ENCODE results near the gene GRIN2A. TPM values are rescaled to one million over a fixed set of nuclear protein-coding genes. Genes with fewer than 3 reads are reported as not detected.

GRIN2A gene
- total and polyA plus RNA-seq, 2 of the 8 experiments (the other 6 are each of a cell fraction or from before 2014, with no cell fraction given), result 0.18 to 1.8 TPM

DNA sequence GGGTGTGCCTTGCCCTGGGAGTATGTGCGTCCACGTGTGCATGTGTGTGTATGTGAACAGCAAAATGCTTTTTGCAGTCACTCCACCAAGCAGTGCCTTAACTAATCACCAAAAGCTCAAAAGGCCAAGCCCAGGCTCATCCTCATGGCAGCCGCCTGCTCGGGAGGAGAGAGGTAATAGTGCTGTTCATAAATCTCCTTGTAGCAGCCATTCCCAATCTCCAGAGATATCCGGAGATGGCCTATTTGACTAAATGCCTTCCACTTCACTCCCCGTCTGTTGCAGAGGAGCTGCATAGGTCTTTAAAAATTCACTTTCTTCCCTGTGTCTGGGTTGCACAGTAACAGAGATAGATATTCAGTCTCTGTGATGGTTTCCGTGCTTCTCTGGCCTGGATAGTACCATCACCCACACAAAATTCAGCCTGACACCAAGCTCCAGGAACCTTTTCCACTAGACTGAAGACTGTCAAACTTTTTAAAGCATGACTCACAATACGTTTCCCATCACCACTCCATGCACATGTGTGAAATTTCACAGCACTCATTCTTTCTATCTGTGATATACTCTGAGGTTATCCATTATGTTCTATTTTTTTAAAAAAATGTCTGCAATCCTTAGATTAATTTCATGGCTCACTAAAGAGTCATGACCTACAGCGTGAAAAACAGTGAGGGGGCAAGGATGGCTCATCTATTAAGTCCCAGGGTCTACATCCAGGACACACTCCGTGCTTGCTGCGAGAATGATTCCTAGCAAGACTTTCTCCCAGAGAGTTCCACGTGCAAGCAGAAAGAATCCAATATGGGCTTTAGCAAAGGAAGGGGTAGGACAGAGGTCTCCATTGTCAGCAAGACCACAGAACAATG lies 357.8 kb downstream of the GRIN2A start (continued):
- no peak for TF ChIP-seq POLR2AphosphoS5 (IDR thresholded peaks at IDR 0.05; ENCODE audit: low read depth, low read length)
